Diencephalon (tissue), 1 donor: ENCODE results near the gene ACVRL1. TPM values are rescaled to one million over a fixed set of nuclear protein-coding genes. Genes with fewer than 3 reads are reported as not detected.

Experiments
- total RNA-seq: library from RNA; depleted of rRNA; stranded (reverse); fragments of >200 nt; gene quantifications from one replicate; pipeline ENCODE4 v1.2.3, GENCODE V29; 2014

The ACVRL1 gene
- 8.8 TPM for total RNA-seq

DNA sequence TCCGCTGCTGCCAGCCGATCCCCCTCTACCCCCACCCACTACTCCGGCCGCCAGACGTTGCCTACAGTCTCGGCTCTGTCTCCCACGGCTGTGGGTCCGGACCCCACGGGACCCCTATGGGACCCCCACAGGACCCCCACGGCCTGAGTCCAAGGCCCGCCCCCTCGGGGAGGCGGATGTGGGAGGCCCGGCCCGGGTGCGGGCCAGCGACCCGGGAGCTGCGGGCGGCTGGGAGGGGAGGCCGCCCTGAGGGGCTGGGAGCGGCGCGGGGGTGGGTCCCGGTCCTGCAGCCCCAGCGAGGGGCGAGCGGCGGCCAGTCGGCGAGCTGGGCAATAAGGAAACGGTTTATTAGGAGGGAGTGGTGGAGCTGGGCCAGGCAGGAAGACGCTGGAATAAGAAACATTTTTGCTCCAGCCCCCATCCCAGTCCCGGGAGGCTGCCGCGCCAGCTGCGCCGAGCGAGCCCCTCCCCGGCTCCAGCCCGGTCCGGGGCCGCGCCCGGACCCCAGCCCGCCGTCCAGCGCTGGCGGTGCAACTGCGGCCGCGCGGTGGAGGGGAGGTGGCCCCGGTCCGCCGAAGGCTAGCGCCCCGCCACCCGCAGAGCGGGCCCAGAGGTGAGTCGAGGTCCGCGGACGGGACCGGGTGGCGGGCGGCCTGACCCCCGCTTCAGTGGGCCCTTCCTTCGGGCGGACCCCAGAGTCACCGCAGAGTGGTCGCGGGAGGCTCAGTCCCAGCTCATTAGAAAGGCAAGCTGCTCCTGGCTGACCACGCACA is at the start of gene ACVRL1:
Gene ACVRL1, plus strand, starts transcription at position 422 of the 773 bp plus-strand sequence. CDS start 4,971 bp downstream, outside the sequence.

DNA sequence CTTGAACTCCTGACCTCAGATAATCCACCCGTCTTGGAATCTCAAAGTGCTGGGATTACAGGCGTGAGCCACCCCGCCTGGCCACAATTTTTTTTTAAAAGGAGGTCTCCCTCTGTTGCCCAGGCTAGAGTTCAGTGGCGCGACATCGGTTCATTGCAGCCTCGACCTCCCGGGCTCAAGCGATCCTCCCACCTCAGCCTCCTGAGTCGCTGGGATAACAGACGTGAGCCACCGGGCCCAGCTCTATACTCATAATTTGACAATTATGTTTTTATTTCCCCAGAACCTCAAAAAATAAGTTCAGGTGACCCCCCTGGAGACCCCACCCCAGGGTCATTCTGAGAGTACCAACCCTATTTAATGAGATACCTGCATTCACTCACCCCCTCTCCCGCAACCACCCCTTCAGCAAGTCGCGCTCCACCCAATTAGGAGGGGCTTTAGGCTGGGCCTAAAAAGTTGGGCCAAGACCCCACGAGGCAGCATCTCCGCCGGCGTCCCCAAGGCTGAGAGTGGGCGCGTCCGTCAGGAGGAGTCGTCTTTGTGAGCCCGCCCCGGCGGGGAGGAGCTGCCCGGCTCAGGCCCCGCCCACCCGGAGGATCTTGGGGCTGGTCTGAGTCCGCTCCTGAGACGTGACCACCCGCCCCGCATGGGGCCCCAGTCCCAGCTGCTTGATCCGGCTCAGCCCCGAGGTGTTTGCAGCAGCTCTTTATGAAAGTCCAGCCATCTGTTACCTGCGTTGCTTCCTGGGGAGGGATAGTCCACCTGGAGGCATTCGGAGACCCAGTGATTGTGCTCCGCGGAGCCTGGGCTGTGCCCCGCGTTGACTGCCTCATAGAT is 19.6 kb upstream of the ACVRL1 start, which contains the start of gene ANKRD33:
Gene ANKRD33, plus strand, starts transcription at position 628 of the 840 bp plus-strand sequence. Its CDS starts 84 bp downstream, at position 712.

DNA sequence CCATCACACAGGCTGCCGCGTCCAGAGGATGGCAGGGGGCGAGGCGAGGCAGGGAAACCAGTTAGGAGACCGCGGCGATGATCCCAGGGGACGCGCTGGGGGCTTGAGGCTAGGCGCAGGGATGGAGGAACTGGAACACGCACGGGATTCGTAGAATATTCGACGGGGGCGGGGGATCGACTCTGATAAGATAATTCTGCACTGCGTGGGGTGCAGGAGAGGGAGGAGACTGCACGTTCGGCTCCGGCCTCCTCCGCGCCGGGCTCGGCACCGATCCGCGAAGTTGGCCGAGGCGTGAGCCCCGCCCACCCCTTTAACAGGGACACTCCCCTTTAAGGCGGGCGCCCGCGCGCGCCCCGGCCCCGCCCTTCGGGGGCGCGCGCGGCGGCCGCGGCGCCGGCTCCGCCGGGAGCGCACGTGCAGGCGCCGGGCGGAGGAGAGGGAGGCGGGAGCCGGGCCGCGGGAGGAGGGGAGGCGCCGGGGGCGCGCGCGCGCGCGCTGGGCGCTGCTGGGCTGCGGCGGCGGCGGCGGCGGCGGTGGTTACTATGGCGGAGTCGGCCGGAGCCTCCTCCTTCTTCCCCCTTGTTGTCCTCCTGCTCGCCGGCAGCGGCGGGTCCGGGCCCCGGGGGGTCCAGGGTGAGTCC is 44.0 kb downstream of the ACVRL1 start, which contains the start of gene ACVR1B:
Gene ACVR1B, plus strand, starts transcription at position 501 of the 644 bp plus-strand sequence. Its CDS starts 45 bp downstream, at position 546.

Other genes with a start within 250 kb of the ACVRL1 start
- gene FIGNL2, start 58.8 kb upstream of the ACVRL1 start, total RNA-seq, result 1.2 TPM
- not detected for gene ANKRD33, start 19.4 kb upstream of the ACVRL1 start, total RNA-seq
- 48.0 TPM for gene ACVR1B, start 44.2 kb downstream of the ACVRL1 start, total RNA-seq
- 3.2 TPM for gene TAMALIN, start 99.4 kb downstream of the ACVRL1 start, total RNA-seq
- 11.1 TPM for gene NR4A1, start 143.9 kb downstream of the ACVRL1 start, total RNA-seq
- 30.7 TPM for gene ATG101, start 162.5 kb downstream of the ACVRL1 start, total RNA-seq
- gene SMIM41, start 172.2 kb downstream of the ACVRL1 start, total RNA-seq, result not detected